HEK293 (cell line): Measurements from ENCODE around the gene MCM3AP.

Experiments used
- CTCF ChIP-seq: fragments of 450-650 bp; formaldehyde crosslinking; IDR thresholded peaks from 2 replicates; pipeline ENCODE4 v1.5.1; 2016; ENCODE audit warnings: missing biosample characterization, missing genetic modification characterization
- HIC1 ChIP-seq: fragments of 450-650 bp; formaldehyde crosslinking; IDR thresholded peaks from 2 replicates; pipeline ENCODE4 v1.5.1; 2016; ENCODE audit warnings: missing biosample characterization, missing genetic modification characterization
- PRDM10 ChIP-seq: fragments of 450-650 bp; formaldehyde crosslinking; IDR thresholded peaks from 2 replicates; pipeline ENCODE4 v1.5.1; 2016; ENCODE audit warnings: missing biosample characterization, missing genetic modification characterization
- PRDM2 ChIP-seq: fragments of 450-650 bp; formaldehyde crosslinking; IDR thresholded peaks from 2 replicates; pipeline ENCODE4 v1.5.1; 2016; ENCODE audit warnings: missing biosample characterization, missing genetic modification characterization, borderline replicate concordance
- ZBTB10 ChIP-seq: fragments of 450-650 bp; formaldehyde crosslinking; IDR thresholded peaks from 2 replicates; pipeline ENCODE4 v1.5.1; 2016; ENCODE audit warnings: missing biosample characterization, missing genetic modification characterization
- ZIC2 ChIP-seq: fragments of 450-650 bp; formaldehyde crosslinking; IDR thresholded peaks from 2 replicates; pipeline ENCODE4 v1.5.1; 2016; ENCODE audit warnings: missing biosample characterization, missing genetic modification characterization
- ZNF26 ChIP-seq: fragments of 450-650 bp; formaldehyde crosslinking; IDR thresholded peaks from 2 replicates; pipeline ENCODE4 v1.5.1; 2016; ENCODE audit warnings: missing biosample characterization, missing genetic modification characterization
- ZNF280C ChIP-seq: fragments of 450-650 bp; formaldehyde crosslinking; IDR thresholded peaks from 2 replicates; pipeline ENCODE4 v1.5.1; 2016; ENCODE audit warnings: missing biosample characterization, missing genetic modification characterization
- ZNF391 ChIP-seq: fragments of 450-650 bp; formaldehyde crosslinking; IDR thresholded peaks from 2 replicates; pipeline ENCODE4 v1.5.1; 2016; ENCODE audit warnings: low read depth, missing biosample characterization, missing genetic modification characterization, borderline replicate concordance
- ZNF514 ChIP-seq: fragments of 450-650 bp; formaldehyde crosslinking; IDR thresholded peaks from 2 replicates; pipeline ENCODE4 v1.5.1; 2016; ENCODE audit warnings: missing biosample characterization, missing genetic modification characterization
- ZNF600 ChIP-seq: fragments of 450-650 bp; formaldehyde crosslinking; IDR thresholded peaks from 2 replicates; pipeline ENCODE4 v1.5.1; 2016; ENCODE audit warnings: missing biosample characterization, missing genetic modification characterization
- ZNF701 ChIP-seq: fragments of 450-650 bp; formaldehyde crosslinking; IDR thresholded peaks from 2 replicates; pipeline ENCODE4 v1.5.1; 2016; ENCODE audit warnings: missing biosample characterization, missing genetic modification characterization
- ZNF791 ChIP-seq: fragments of 450-650 bp; formaldehyde crosslinking; IDR thresholded peaks from 2 replicates; pipeline ENCODE4 v1.5.1; 2016; ENCODE audit warnings: missing biosample characterization, missing genetic modification characterization
- ZSCAN4 ChIP-seq: fragments of 450-650 bp; formaldehyde crosslinking; IDR thresholded peaks from 2 replicates; pipeline ENCODE4 v1.5.1; 2017; ENCODE audit warnings: missing biosample characterization, missing genetic modification characterization
- ZXDB ChIP-seq: fragments of 450-650 bp; formaldehyde crosslinking; IDR thresholded peaks from 2 replicates; pipeline ENCODE4 v1.5.1; 2016; ENCODE audit warnings: missing biosample characterization, missing genetic modification characterization

Gene MCM3AP

GRCh38 chr21:46285761-46286647 lies 593 bp upstream of the MCM3AP start, which contains the start of gene YBEY (continued):
- no peak for TF ChIP-seq ZNF26
- peak; percentile 70 for TF ChIP-seq ZIC2 (tag by site-specific recombination)
- peak; percentile 95 for TF ChIP-seq ZXDB (tag by site-specific recombination)
- TF ChIP-seq PRDM2 (tag by site-specific recombination): no peak
- no peak for TF ChIP-seq ZNF280C (tag by site-specific recombination)
- peak; percentile 76 for TF ChIP-seq PRDM10 (tag by site-specific recombination)
- TF ChIP-seq HIC1 (tag by site-specific recombination): no peak
- peak; percentile 75; the same call in 1 of the 2 replicates for TF ChIP-seq ZNF391 (tag by site-specific recombination)
- peak; percentile 75; the same call in 1 of the 2 replicates for TF ChIP-seq CTCF
- TF ChIP-seq ZNF791 (tag by site-specific recombination): 0 out of 2 replicates have a peak, but pooled peaks have one; percentile 10
- TF ChIP-seq ZNF701 (tag by site-specific recombination): no peak
- TF ChIP-seq ZNF600 (tag by site-specific recombination): peak; percentile 95
- no peak for TF ChIP-seq ZNF514
- peak; percentile 96 for TF ChIP-seq ZBTB10 (tag by site-specific recombination)
- 0 out of 2 replicates have a peak, but pooled peaks have one; percentile 26 for TF ChIP-seq ZSCAN4 (tag by site-specific recombination)
